ENCODE data around the gene PSME4. TPM values are rescaled to one million over a fixed set of nuclear protein-coding genes. Genes with fewer than 3 reads are reported as not detected.
"Not testable (repeated sequence)": the region's sequence is repeated elsewhere in the genome, so short reads cannot be mapped to it uniquely, and the experiment has no call there.

The PSME4 gene
- total RNA-seq, 1 donor = 81.6 TPM

GRCh38 chr2:53842891-53843290, 127.9 kb downstream of the PSME4 start:
- TF ChIP-seq CTCF (IDR thresholded peaks at IDR 0.05; ENCODE audit: insufficient read depth, low read depth, low read length) = no peak
- no peak overlapping the region for H3K4me3 ChIP-seq (ENCODE audit: low read depth, low read length)
- DNase-seq (ENCODE audit: low read depth) = no peak

- H3K4me3 ChIP-seq (ENCODE audit: low read depth, low read length); DNase-seq (ENCODE audit: low read depth): not testable (repeated sequence)
These were observed 129.1 kb downstream of the PSME4 start for GRCh38 chr2:53841651-53842050.

- no peak for TF ChIP-seq CTCF (IDR thresholded peaks at IDR 0.05; ENCODE audit: insufficient read depth, low read depth, low read length)
- DNase-seq (ENCODE audit: low read depth) = no peak
- no peak overlapping the region for H3K4me3 ChIP-seq (ENCODE audit: low read depth, low read length)
These were observed 130.2 kb downstream of the PSME4 start for GRCh38 chr2:53840580-53840979.

GRCh38 chr2:53829980-53830290, 140.9 kb downstream of the PSME4 start:
- H3K4me3 ChIP-seq (ENCODE audit: low read depth, low read length); DNase-seq (ENCODE audit: low read depth): not testable (repeated sequence)

GRCh38 chr2:53829273-53829979, 141.4 kb downstream of the PSME4 start:
- DNase-seq (ENCODE audit: low read depth) = no peak
- no peak overlapping the region for H3K4me3 ChIP-seq (ENCODE audit: low read depth, low read length)
- no peak for TF ChIP-seq CTCF (IDR thresholded peaks at IDR 0.05; ENCODE audit: insufficient read depth, low read depth, low read length)

GRCh38 chr2:53828331-53828730, 142.5 kb downstream of the PSME4 start:
- TF ChIP-seq CTCF (IDR thresholded peaks at IDR 0.05; ENCODE audit: insufficient read depth, low read depth, low read length) = no peak
- DNase-seq (ENCODE audit: low read depth) = no peak
- H3K4me3 ChIP-seq (ENCODE audit: low read depth, low read length) = no peak overlapping the region

GRCh38 chr2:53827398-53828175, 143.2 kb downstream of the PSME4 start:
- DNase-seq (ENCODE audit: low read depth) = no peak
- TF ChIP-seq CTCF (IDR thresholded peaks at IDR 0.05; ENCODE audit: insufficient read depth, low read depth, low read length) = no peak

More at GRCh38 chr2:53827398-53828175, 143.2 kb downstream of the PSME4 start:
- no peak overlapping the region for H3K4me3 ChIP-seq (ENCODE audit: low read depth, low read length)
